C4-2B (cell line): ENCODE measurements around the gene RPGRIP1L.

ENCODE experiments used
- H3K27ac ChIP-seq: fragments of 450-650 bp; 2 replicates; pipeline ENCODE4 v1.5.1; 2017
- CTCF ChIP-seq: fragments of 450-650 bp; conservative IDR thresholded peaks from 2 replicates; pipeline ENCODE4 v1.5.1; 2017; ENCODE audit warnings: mild to moderate bottlenecking
- ZFX ChIP-seq: fragments of 450-650 bp; IDR thresholded peaks from 2 replicates; pipeline ENCODE4 v1.6.1; 2017

The RPGRIP1L gene

GRCh38 chr16:53558710-53559109 is 144.9 kb downstream of the RPGRIP1L start:
- no peak overlapping the region for H3K27ac ChIP-seq
- no peak for TF ChIP-seq CTCF

- no peak overlapping the region for H3K27ac ChIP-seq
- TF ChIP-seq ZFX = no peak
- no peak for TF ChIP-seq CTCF
Measured at GRCh38 chr16:53556521-53556920, 147.1 kb downstream of the RPGRIP1L start.

- H3K27ac ChIP-seq = peak overlapping the region; percentile 27
- TF ChIP-seq CTCF = peak; percentile 83
- TF ChIP-seq ZFX = no peak
Measured at GRCh38 chr16:53549970-53550690, 153.5 kb downstream of the RPGRIP1L start.
